NCI-H146 (cell line): ENCODE data around the gene RGCC.

Experiments
- DNase-seq: peaks from one replicate; lab custom pipeline; 2025; lab: John Stamatoyannopoulos, UW

The RGCC gene

DNA sequence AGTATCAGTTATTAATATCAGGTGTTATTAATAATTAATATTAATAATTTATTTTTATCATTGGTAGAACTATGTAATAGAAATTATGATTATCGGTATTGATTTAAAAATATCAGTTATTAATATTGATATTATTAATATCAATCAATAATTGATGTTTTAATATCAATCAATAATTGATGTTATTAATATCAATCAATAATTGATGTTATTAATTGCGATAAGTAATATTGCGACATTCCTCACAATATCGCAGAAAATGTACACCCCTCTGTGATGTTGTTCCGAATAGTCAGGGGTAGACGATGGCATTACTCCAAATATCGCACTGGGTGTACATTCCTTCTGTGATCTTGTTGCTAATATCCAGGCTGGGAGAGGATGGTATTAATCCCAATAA lies 3.7 kb upstream of the RGCC start:
- no peak for DNase-seq

GRCh38 chr13:41454170-41454569 lies 3.2 kb upstream of the RGCC start:
- DNase-seq, result no peak

DNA sequence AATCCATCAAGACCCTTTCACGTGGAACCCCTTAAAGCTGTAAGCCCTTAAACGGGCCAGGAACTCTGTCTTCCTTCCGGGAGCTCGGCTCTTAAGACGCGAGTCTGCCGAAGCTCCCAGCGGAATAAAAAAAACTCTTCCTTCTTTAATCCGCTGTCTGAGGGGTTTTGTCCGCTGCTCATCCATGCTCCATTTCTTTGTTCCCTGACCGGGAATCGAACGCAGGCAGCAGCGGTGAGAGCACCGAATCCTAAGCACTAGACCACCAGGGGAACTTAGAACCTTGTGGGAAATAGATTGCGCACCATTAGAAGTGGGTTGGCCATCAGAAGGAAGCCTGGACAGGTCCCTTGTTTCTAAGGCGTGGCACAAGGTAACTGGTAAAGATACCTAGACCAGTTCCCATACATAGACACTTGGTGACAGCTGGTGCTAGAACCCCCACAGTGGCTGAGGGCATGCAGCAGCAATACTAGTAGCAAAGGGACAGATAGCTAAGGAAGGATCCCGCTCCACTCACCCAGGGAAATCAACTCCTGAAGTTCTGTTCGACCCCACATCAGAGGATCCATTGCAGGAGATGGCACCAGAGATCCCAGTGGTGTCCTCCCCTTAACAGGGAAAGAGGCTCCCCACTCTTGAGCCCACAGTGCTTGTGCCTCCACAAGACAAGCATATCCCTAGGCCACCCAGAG lies 1.5 kb upstream of the RGCC start:
- DNase-seq, result peak; percentile 47

- peak; percentile 46 for DNase-seq
Measured at GRCh38 chr13:41457589-41458186, 338 bp downstream of the RGCC start.

DNA sequence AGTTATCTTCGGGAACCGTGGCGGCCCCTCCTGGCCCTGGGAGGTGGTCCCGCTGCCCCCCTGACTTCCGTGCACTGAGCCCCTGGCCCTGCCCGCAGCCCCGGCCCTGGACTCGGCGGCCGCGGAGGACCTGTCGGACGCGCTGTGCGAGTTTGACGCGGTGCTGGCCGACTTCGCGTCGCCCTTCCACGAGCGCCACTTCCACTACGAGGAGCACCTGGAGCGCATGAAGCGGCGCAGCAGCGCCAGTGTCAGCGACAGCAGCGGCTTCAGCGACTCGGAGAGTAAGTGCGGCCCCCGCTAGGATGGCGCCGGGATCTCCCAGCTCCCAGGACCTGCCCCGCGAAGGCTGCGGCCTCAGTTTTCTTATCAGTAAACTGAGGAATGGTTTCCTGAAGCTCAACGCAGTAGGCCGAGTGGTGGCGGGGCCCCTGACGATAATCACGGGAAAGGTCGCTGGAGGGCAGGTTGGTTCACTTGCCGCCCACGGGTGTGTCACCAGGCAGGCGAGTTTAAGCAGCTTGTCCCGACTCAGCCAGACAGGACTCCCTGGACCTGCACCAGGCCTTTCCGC lies 924 bp downstream of the RGCC start:
- peak; percentile 39 for DNase-seq

GRCh38 chr13:41458761-41459431 lies 1.5 kb downstream of the RGCC start:
- DNase-seq, result peak; percentile 10

GRCh38 chr13:41459432-41460073 lies 2.2 kb downstream of the RGCC start:
- no peak for DNase-seq

DNA sequence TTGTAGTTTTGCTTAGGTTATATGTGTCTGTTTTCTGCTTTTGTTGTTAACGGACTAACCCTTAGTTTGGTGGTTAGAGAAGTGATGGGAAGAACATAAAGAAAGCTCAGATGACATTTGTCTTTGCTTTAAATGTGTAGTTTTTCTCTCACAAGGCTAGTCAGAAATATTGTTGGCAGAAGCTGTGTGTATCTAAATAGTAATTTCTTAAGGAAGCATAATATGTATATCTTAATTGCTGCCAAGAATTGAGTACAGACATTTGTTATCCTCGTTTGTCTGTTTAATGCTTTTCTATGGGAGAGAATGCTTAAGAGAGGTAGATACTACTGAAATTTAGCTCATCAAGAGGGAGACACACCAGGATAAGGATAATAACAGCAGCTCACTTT lies 2.7 kb downstream of the RGCC start:
- no peak for DNase-seq

GRCh38 chr13:41460930-41461329 lies 3.6 kb downstream of the RGCC start:
- DNase-seq, result no peak

- no peak for DNase-seq
Measured at GRCh38 chr13:41461527-41462139, 4.3 kb downstream of the RGCC start.

DNA sequence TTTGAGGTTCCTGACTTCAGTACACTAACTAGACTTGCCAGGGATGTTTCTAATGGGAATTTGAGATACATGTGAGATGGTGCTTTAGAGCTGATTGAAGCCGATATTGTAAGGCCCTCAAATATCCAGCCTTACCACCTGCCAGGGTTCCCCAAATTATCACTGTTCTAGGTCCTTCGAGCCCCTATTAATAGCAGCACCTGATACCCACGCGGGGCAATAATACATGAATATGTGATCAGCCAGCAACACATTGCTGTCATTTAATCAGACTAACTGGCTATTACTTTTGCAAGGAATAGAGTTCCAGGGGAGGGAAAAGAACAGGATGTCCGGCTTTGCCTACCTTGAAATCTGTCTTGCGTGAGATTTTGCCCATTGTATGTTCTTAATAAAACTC lies 5.1 kb downstream of the RGCC start:
- no peak for DNase-seq

DNA sequence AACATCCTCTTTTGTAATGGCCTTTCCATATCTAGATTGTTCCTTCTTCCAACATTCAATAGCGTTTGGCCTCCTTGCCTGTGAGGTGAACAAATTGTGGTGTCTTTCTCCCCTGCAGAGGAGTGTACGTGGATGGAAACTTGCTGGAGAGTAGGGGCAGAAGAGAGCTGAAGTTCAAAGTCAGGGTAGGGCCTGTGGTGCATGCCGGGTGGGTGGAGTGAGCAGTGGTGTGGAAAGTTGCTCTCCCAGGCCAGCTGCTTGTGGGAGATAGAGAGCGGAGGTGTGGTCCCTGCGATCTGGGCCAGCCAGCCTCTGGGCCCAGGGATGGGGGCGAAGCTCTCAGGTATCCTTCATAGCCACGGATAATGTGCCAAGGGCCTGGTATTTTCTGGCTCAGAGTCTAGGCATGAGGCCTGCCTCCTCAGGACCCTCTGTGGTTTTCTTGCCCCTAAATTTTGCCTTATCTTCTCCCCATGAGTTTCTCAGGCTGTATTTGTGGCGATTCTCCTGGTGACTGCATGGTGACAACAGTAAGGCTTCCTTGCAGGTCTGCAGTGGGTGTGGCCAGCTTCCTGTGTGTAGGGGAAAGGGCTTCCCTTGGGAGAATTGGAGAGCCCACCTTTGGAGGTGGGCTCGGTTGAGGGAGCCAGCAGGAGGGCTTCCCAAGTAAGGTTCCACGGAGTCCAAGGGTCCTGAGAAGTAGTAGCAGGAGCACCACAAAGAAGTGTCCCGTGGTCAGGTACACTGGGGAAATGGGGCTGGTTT lies 6.7 kb downstream of the RGCC start:
- DNase-seq, result no peak

GRCh38 chr13:41465241-41465847 lies 8.0 kb downstream of the RGCC start:
- no peak for DNase-seq

- no peak for DNase-seq
Measured at GRCh38 chr13:41465898-41466320, 8.6 kb downstream of the RGCC start.

- DNase-seq, result no peak
Measured at GRCh38 chr13:41467425-41467945, 10.1 kb downstream of the RGCC start.

DNA sequence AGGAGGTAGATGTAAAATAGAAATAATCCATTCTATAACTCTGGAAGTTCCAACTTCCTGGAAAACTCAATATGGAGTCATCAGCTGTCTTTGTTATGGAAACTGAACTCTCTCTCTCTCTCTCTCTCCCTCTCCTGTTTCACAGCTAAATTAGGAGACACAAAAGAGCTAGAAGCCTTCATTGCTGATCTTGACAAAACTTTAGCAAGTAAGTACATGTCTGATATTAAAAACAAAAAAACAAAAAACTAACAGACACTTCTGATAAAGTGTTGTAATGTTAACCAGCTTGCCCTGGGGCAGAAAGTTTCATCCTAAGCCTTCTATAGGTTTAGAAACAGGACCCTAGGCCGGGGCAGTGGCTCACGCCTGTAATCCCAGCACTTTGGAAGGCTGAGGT lies 11.3 kb downstream of the RGCC start:
- no peak for DNase-seq

DNA sequence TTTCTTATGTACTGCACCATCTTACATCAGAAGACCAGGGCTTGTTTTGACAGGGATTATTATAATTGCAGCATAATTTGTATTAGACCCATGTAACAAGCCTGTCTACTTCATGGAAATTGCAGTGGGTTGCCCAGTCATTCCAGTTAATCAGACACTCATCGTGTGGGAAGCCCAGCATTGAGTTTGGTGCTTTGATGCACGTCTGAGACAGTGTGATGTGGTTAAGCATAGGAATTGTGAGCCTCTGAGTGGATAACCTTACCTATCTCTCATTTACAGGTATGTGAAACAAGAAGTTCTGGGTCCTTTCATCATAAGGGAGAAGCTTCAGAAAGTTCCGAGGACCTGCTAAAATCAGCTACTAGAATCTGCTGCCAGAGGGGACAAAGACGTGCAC lies 12.8 kb downstream of the RGCC start:
- no peak for DNase-seq

- DNase-seq, result no peak
Measured at GRCh38 chr13:41471785-41472184, 14.4 kb downstream of the RGCC start.

GRCh38 chr13:41487222-41487621 lies 29.9 kb downstream of the RGCC start:
- DNase-seq, result no peak

DNA sequence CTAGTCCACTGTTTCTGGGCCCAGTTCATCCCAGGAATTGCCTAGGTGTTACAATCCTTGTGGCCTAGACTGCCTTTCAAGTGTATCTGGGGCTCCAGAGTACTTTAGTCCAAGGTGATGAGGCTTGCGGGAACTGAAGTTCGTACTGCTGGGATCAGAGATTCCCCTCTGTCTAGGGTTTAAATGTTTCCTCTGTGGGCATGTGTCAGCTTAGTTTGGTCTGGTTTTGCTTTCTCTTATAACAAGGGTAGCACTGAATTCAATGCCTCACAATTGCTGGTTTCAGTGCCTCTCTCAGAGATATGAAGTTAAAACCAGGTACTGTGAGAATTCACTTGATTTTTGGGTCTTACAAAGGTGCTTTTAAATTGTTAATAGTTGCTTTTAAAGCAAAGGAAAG lies 30.8 kb downstream of the RGCC start:
- DNase-seq, result no peak
